K562 (cell line): ENCODE measurements around the gene RBM17. TPM values are rescaled to one million over a fixed set of nuclear protein-coding genes. Genes with fewer than 3 reads are reported as not detected.

Source experiments
- CBX3 ChIP-seq, 2 experiments: IDR thresholded peaks; 1 replicate in 1 of 2; 2 replicates in 1 of 2; pipeline ENCODE4 v1.6.1; 2012; ENCODE audit warnings: inconsistent platforms in 2 of 2, low read length in 2 of 2, borderline replicate concordance in 1 of 2, control low read depth in 1 of 2
- CTCF ChIP-seq, 3 experiments: IDR thresholded peaks in 2 of 3; conservative IDR thresholded peaks in 1 of 3; 2 replicates each; pipeline ENCODE4 v1.5.1; 2011 to 2012; ENCODE audit warnings: low read length in 3 of 3, mild to moderate bottlenecking in 3 of 3, control low read depth in 2 of 3, improper control_type of control experiment in 1 of 3, inconsistent platforms in 1 of 3, low read depth in 1 of 3, mixed read lengths in 1 of 3, moderate library complexity in 1 of 3; ENCODE audit not compliant: insufficient read depth in 2 of 3
- POLR2AphosphoS5 ChIP-seq: IDR thresholded peaks from 2 replicates; pipeline ENCODE4 v1.6.1; 2011; ENCODE audit warnings: mild to moderate bottlenecking, low read depth, low read length, moderate library complexity; ENCODE audit not compliant: control insufficient read depth, insufficient read depth
- PRDM10 ChIP-seq: fragments of 450-650 bp; IDR thresholded peaks from 2 replicates; pipeline ENCODE4 v1.6.1; 2018; ENCODE audit not compliant: partially characterized antibody
- ZNF318 ChIP-seq, 2 experiments: fragments of 450-650 bp; IDR thresholded peaks; 2 replicates each; pipeline ENCODE4 v1.6.1; 2016; ENCODE audit warnings: mild to moderate bottlenecking in 2 of 2, borderline replicate concordance in 1 of 2, low read depth in 1 of 2, moderate library complexity in 1 of 2
- ZNF589 ChIP-seq: fragments of 200-800 bp; sonication (Bioruptor generic); IDR thresholded peaks from 2 replicates; pipeline ENCODE4 v1.6.1; 2016; ENCODE audit warnings: low read depth, missing genetic modification characterization, missing compliant biosample characterization
- ZNF639 ChIP-seq, 2 experiments: fragments of 200-800 bp in 1 of 2; sonication (Bioruptor generic) in 1 of 2; sonication (generic) in 1 of 2; formaldehyde crosslinking in 1 of 2; IDR thresholded peaks in 1 of 2; conservative IDR thresholded peaks in 1 of 2; 2 replicates each; pipeline versions ENCODE4 v1.5.0 to v1.6.1; 2016 to 2020; ENCODE audit warnings: missing compliant biosample characterization in 1 of 2, missing genetic modification characterization in 1 of 2, missing genetic modification reagents in 1 of 2
- polyA plus RNA-seq, 8 experiments: library from polyadenylated mRNA; depleted of rRNA in 4 of 8; stranded (reverse) in 5 of 8; unstranded in 3 of 8; fragments of >200 nt; fragmentation: Nextera tagmentation in 2 of 8; fragmentation: Illumina TruSeq in 1 of 8; extraction: Ambion mirVana in 2 of 8; extraction: Trizol in 1 of 8; gene quantifications; 2 replicates each; pipeline versions ENCODE4 v1.2.1 to v1.2.3, GENCODE V29; 2011 to 2014; ENCODE audit warnings: inconsistent platforms in 1 of 8, missing spikeins in 1 of 8
- total RNA-seq, 7 experiments: library from RNA; depleted of rRNA in 6 of 7; stranded (reverse); fragments of >200 nt in 6 of 7; fragmentation: Illumina TruSeq in 2 of 7; extraction: Trizol in 2 of 7; gene quantifications; 2 replicates each; pipeline versions ENCODE4 v1.2.1 to v1.2.3, GENCODE V29; 2011 to 2021; ENCODE audit warnings: low replicate concordance in 1 of 7

Gene RBM17
- total and polyA plus RNA-seq, 9 of the 15 experiments (the other 6 are each of a cell fraction or from before 2014, with no cell fraction given), result 23.6 to 217 (median 124) TPM

- peak in 1 of 2 experiments; percentile 35; a peak in 1 of 4 replicates for TF ChIP-seq ZNF639 (CRISPR knock-in tag; conservative IDR thresholded peaks at IDR 0.05 in 1 of 2, IDR thresholded peaks at IDR 0.05 in 1 of 2)
- TF ChIP-seq CTCF (IDR thresholded peaks at IDR 0.05 in 2 of 3, conservative IDR thresholded peaks at IDR 0.05 in 1 of 3; ENCODE audit: insufficient read depth in 2 of 3, low read depth in 1 of 3, low read length in 3 of 3), result no peak
- no peak for TF ChIP-seq ZNF318 (IDR thresholded peaks at IDR 0.05; ENCODE audit: borderline replicate concordance in 1 of 2, low read depth in 1 of 2)
- TF ChIP-seq ZNF589 (CRISPR knock-in tag), result peak; percentile 49; the same call in 1 of the 2 replicates
- peak; percentile 17; the same call in 1 of the 2 replicates for TF ChIP-seq POLR2AphosphoS5
- TF ChIP-seq CBX3 (IDR thresholded peaks at IDR 0.05; ENCODE audit: borderline replicate concordance in 1 of 2, low read length in 2 of 2), result no peak
- peak; percentile 86 for TF ChIP-seq PRDM10
Measured at GRCh38 chr10:6164271-6165095, 75.6 kb downstream of the RBM17 start (continued).
